Brain pericyte (primary cell): ENCODE measurements around the gene BCS1L.

Experiments
- DNase-seq: peaks from one replicate; pipeline ENCODE4 v3.0.0-alpha.2; 2012; ENCODE audit warnings: low read depth, low spot score

Gene BCS1L, protein sequence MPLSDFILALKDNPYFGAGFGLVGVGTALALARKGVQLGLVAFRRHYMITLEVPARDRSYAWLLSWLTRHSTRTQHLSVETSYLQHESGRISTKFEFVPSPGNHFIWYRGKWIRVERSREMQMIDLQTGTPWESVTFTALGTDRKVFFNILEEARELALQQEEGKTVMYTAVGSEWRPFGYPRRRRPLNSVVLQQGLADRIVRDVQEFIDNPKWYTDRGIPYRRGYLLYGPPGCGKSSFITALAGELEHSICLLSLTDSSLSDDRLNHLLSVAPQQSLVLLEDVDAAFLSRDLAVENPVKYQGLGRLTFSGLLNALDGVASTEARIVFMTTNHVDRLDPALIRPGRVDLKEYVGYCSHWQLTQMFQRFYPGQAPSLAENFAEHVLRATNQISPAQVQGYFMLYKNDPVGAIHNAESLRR

GRCh38 chr2:218659258-218659987 is at the start of gene BCS1L, which contains the start of gene ZNF142:
BCS1L (plus strand) TSS chr2:218659683; CDS start chr2:218660988, 1,305 bp downstream.
ZNF142 (minus strand) TSS chr2:218659623; CDS start chr2:218656429, 3,194 bp downstream.
- DNase-seq, result peak; percentile 31

DNA sequence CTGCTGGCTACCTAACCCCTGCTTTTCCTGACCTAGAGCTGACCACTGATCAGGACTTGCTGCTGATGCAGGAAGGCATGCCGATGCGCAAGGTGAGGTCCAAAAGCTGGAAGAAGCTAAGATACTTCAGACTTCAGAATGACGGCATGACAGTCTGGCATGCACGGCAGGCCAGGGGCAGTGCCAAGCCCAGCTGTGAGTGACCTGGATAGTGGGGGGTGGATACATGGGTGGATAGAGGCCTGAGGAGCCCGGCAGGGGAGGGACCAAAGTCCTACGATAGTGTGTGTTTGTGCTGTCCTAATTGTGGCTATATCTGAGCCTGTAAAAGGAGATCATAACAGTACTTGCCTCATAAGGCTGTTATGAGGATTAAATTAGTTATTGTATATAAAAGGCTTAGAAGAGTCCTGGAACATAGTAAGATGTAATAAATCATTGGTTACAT is 43.6 kb upstream of the BCS1L start:
- DNase-seq, result no peak

- no peak for DNase-seq
These were observed 41.2 kb upstream of the BCS1L start for GRCh38 chr2:218618102-218618860.

- DNase-seq, result no peak
These were observed 38.5 kb upstream of the BCS1L start for GRCh38 chr2:218621007-218621406.

GRCh38 chr2:218622606-218623365 is 36.7 kb upstream of the BCS1L start:
- DNase-seq, result no peak

- DNase-seq, result no peak
These were observed 36.1 kb upstream of the BCS1L start for GRCh38 chr2:218623366-218623705.

DNA sequence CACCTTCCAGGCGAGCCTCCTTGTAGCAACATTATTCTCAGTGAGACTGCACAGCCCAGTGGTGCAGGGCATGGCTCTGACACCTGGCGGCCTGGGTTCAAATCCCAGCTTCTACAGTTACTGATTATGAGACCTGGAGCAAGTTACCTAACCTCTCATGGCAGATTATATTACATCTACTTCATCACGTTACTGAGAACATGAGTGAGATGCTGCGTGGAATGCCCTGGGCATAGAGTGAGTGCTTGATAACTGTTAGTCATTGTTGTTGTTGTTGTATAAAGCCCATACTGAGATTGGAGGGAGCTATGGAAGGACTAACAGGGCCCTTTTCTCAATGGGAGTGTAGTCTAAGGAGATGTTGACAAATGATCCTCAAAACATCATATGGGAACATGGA is 33.1 kb upstream of the BCS1L start:
- DNase-seq, result no peak

DNA sequence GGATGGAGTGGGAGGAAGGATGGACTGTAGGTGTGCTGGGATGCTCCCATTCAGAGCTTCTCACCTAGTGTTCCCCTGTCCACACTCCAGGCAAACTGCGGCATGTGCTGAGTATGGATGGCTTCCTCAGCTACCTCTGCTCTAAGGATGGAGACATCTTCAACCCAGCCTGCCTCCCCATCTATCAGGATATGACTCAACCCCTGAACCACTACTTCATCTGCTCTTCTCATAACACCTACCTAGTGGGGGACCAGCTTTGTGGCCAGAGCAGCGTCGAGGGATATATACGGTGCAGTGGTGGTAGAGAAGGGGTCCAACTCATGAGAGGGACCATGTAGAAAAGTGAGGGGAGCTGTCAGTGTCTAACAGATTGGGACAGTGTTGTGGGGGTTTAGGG is 31.5 kb upstream of the BCS1L start:
- DNase-seq, result no peak

- DNase-seq, result no peak
These were observed 27.6 kb upstream of the BCS1L start for GRCh38 chr2:218631837-218632236.

DNA sequence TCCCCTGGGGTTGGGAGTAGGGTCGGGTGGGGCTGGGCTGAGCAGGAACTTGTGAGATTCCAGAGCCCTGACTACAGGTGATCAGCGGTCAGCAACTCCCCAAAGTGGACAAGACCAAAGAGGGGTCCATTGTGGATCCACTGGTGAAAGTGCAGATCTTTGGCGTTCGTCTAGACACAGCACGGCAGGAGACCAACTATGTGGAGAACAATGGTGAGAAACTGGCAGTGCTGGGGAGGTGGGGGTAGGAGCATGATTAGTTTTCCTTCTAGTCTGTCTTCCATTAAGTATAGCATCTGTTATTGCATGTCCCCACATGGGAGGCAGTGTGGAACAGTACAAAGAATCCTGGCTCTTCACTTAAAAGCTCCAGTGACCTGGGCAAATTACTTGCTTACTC is 23.8 kb upstream of the BCS1L start:
- DNase-seq, result no peak

- DNase-seq, result no peak
These were observed 21.1 kb upstream of the BCS1L start for GRCh38 chr2:218638372-218638771.

DNA sequence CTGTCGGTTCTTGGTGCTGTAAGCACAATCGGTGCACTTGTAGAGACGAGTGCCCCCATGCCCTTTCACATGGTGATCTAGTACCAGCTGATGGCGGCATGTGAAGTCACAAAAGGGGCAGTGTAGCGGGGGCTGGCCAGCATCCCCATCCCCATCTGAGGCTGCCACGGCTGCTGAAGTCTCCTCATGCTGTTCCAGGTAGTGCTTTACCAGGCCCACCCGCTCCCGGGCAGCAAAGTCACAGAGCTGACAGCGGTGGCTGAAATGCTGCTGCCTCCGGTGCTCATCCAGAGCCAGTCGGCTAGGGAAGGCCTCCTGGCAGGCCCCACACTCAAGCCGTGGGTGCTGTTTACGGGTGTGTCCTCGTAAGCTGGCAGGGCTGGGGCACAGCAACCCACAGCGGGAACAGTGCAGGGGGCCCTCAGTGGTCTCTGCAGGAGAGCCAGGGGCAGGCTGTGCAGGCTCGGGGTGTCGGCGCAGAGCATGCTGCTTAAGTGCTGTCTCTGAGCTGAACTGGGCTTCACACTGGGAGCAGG is 17.3 kb upstream of the BCS1L start:
- no peak for DNase-seq

DNA sequence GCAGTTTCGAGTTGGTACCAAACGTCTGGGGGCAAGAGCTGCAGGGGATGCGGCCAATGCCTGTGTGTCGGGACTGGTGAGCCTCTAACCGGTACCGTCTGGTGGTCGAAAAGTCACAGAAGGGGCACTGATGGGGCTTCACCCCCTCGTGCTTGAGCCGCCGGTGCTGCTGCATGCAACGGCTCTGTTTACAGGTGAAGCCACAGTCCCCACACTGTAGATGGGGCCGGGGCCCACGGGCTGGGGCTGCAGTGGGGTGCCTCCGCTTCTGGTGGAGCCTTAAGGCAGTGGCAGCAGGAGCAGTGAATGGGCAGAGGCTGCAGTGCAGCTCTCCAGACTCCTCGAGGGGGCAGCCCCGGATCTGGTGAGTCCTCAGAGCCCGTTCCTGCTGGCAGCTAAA is 16.7 kb upstream of the BCS1L start:
- DNase-seq, result no peak

GRCh38 chr2:218643751-218644310 is 15.7 kb upstream of the BCS1L start:
- no peak for DNase-seq

GRCh38 chr2:218644721-218645120 is 14.8 kb upstream of the BCS1L start:
- no peak for DNase-seq

- DNase-seq, result no peak
These were observed 14.4 kb upstream of the BCS1L start for GRCh38 chr2:218645126-218645525.

GRCh38 chr2:218648088-218648786 is 11.2 kb upstream of the BCS1L start:
- no peak for DNase-seq

GRCh38 chr2:218648787-218649100 is 10.7 kb upstream of the BCS1L start:
- no peak for DNase-seq

- DNase-seq, result no peak
These were observed 3.7 kb upstream of the BCS1L start for GRCh38 chr2:218655751-218656150.

DNA sequence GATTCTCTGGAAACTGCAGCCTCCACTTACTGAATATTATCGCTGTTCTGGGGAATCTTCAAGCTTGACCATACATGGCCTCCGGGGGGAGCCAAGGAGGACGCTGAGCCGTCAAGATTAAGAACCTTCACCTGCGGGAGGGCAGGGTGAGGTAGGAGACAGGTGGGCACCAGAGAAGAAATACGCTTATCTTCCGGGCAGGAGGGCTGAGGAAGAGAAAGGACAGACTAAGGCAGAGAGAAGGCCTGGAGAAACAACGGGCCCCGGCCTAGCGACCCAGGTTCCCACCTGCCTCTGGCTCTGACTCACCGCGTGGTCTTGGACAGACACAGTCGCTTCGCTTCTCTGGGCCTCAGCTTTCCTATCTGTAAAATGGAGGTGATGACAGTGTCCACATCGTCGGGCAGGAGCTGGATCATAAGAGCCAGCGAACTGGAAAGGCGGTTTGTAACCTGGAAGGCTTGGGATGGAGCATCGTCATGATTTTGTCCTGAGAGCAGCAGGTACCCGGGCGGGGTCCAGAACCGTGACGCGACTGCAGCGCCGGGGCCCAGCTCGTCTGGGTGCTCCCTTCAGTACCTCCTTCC is 719 bp upstream of the BCS1L start:
- no peak for DNase-seq
